Stimulated activated CD8-positive, alpha-beta memory T cell treated with anti-CD3 and anti-CD28 coated beads, Interleukin-4, amount 100 ng/mL, for 1 hour (primary cell): ENCODE results near the gene EMC8.
"Not testable (repeated sequence)": the region's sequence is repeated elsewhere in the genome, so short reads cannot be mapped to it uniquely, and the experiment has no call there.

ENCODE experiments used
- DNase-seq, 2 donors: peaks; one replicate each; pipeline ENCODE4 v3.0.0-alpha.2; 2020; ENCODE audit warnings: low read depth in 2 of 2, low spot score in 1 of 2

Gene EMC8

DNA sequence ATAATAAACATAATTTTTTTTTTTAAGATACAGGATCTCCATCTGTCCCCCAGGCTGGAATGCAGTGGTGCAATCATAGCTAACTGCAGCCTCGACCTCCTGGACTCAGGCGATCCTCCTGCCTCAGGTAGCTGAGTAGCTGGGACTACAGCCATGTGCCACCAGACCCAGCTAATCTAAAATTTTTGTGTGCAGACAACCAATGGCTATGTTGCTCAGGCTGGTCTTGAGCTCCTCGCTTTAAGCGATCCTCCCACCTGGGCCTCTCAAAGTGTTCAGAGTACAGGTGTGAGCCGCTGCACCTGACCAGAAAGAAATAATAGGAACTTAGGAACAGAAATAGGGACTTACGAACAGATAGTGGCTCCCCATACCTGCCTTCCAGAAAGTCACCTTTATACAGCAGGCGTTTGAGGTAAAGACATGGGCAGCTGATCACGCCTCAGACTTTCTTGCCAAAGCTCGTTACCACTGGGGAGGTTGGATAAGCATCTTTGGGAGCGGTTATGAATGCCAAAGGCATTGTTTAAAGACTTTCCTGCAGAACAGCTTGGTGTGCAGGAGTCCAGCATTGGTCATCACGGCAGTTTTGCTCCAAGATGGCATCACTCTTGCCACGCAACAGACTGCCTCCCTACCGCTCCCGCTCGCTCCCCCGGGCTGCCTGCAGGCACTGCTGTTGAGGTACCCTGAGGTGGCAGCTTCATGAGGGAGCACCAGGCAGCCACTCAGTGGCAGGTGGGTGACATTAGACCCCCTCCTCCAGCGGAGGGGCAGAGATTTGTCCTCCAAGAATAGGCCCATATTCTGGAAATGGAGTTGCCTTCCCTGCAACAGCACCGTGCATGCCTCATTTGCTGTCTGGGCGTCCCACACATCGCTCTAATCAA lies 13.7 kb upstream of the EMC8 start:
- DNase-seq: no peak

DNA sequence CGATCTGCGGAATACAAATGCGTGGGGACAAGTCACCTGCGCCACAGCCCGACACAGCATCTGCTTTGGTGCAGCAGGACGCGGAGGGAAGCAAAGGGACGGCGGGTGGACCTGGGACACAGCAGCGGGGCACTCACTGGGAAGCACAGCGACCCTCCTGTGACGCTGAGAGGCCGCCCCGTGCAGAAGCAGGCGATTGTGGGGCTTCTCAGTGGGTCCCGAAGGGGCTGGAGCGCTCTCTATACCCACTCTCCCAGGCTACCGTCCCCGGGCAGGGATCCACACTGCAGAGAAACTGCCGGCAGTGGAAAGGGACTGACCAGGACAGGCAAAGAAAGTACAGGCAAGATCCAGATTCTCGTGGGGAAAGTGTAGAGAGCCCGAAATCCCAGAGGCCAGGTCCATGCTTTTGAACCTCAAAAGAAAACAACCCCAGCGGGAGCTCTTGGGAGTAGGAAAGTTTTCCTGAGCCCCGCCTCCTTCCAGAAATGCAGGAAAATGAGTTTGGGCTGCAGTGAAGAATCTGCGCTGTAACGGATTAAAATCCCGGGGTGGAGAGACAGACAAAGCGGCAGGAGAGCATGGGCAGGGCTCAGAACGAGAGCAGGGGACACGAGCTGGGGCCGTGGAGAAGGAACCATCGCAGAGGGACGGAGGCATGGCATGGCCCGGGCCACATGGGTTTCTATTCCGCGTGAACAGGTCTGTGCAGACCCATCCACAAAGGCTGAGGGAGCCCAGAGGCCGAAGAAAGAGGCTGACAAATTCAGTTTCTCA lies 12.9 kb upstream of the EMC8 start:
- DNase-seq: no peak

DNA sequence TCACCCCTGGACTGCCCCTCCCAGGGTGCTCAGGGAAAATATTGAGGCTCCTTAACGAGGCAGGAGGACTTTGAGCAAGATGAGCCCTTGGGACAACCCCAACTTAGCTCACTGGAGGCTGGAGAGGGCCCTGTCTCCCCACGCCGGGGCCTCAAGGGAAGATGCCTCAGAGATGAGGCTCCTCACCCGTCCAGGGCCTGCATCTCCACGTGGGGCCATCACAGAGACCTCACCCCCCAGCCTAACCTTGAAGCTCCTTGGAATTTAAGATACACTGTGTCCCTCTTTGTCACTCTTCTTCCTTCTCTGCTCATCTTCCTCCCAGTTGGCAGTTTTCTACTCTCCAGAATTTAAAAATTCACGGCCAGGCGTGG lies 11.4 kb upstream of the EMC8 start:
- DNase-seq: no peak

DNA sequence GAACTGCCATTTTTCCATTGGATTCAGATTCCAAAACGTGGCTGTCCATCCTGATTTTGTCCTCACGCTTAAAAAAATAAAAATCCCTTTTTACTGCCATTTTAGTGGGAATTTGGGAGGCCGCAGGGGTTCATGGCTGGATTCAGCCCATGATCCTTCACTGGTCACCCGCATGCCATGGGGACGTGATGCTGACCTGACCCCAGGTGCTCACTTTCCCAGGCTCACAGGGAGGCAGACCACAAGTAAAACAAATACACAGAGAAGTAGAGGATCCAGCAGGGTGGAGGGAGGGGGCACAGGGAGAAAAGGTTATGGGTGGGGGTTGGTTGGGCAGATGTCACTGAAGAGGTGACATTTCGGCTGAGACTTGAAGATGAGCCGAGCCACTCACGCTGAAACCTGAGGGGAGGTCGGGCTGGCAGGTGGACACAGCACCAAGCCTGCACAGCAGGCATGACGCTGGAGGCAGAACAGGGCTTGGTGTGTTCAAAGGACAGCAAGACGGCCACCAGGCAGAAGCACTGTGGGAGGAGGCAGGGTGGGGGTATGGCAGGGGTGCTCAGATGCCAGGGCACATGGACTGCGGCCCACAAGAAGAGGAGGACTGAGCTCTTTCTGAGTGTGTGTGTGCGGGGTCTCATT lies 10.9 kb upstream of the EMC8 start:
- no peak for DNase-seq

DNA sequence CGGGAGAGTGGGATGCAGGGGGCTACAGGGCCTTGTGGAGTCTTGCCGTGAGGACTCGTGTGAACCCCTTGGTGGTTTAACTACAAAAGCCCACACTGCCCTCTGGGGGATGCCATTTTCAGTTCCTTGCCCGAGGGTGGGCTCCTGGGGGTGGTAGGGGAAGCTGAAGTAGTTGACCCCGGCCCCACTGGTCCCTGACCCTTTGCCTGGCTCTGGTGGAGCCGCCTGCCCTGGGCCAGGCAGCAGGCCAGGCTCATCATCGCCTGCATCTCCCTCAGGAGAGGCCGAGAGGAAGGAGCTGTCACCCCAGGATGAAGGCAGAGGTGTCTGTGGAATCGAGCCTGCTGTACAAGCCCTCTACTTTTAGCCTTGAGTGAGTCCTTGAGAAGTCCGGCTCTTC lies 10.3 kb upstream of the EMC8 start:
- no peak for DNase-seq

DNA sequence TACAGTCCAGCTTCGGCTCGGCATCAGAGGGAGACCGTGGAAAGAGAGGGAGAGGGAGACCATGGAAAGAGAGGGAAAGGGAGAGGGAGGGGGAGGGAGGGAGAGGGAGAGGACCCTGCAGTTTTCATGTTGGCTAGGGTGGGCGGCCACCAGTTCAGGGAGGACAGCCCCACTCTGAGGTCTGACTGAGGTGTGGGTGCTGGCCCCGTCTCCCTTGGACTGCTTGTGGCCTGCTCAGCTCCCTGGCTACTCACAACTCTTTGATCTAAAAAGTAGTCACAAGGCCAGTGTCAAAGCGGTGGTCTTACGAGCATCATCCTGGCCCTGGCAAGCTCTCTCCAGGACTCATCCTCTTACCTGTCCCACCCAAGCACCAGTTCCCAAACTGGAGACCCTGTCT lies 9.6 kb upstream of the EMC8 start:
- no peak for DNase-seq

DNA sequence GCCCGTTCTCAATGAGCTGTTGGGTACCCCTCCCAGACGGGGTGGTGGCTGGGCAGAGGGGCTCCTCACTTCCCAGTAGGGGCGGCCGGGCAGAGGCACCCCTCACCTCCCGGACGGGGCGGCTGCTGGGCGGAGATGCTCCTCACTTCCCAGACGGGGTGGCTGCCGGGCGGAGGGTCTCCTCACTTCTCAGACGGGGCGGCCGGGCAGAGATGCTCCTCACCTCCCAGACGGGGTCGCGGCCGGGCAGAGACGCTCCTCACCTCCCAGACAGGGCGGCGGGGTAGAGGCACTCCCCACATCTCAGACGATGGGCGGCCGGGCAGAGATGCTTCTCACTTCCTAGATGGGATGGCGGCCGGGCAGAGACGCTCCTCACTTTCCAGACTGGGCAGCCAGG lies 8.8 kb upstream of the EMC8 start:
- DNase-seq: not testable (repeated sequence)

DNA sequence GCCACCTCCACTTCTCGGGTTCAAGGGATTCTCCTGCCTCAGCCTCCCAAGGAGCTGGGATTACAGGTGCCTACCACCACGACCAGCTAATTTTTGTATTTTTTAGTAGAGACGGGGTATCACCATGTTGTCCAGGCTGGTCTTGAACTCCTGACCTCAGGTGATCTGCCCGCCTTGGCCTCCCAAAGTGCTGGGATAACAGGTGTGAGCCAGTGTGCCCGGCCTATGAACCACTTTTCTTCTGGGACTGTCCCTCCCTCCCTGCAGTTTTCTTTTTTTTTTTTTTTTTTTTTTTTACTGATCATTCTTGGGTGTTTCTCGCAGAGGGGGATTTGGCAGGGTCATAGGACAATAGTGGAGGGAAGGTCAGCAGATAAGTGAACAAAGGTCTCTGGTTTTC lies 8.0 kb upstream of the EMC8 start:
- DNase-seq: not testable (repeated sequence)

DNA sequence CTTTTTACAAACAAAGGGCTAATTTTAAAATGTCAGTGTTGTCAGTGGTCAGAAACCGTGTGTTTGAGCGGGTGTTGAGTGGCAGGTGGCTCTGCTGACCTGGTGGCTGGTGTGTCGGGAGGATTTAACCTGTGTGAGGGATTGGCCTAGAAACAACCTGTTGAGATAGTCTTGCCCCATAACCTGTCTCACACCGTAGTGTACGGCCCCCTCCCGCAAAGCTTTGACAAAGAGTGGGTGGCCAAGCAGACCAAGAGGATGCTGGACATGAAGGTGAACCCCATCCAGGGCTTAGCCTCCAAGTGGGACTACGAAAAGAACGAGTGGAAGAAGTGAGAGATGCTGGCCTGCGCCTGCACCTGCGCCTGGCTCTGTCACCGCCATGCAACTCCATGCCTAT lies 7.2 kb upstream of the EMC8 start:
- DNase-seq: no peak

DNA sequence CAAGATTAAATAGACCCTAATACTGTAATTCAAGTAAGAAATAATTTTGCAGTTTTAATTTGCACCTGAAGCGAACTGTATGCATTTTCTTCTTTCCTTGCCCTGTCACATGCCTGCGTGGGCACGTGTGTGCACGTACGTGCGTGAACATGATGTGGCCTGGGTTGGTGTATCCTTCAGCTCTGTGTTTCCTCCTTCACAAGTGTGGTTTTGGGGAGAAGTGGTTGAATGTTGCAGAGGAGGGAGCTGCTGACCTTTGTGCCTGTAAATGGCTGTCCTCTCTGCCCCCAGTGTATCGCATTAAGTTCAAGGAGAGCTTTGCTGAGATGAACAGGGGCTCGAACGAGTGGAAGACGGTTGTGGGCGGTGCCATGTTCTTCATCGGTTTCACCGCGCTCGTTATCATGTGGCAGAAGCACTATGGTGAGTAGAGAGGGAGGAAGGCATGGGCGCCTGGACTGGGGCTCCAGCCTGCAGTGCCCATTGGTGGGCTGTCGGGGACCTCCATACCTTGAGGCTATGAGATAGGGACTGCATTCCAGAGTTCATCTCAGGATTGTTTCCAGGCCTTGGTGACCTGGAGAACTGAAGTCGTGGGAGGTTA lies 6.2 kb upstream of the EMC8 start:
- no peak for DNase-seq

DNA sequence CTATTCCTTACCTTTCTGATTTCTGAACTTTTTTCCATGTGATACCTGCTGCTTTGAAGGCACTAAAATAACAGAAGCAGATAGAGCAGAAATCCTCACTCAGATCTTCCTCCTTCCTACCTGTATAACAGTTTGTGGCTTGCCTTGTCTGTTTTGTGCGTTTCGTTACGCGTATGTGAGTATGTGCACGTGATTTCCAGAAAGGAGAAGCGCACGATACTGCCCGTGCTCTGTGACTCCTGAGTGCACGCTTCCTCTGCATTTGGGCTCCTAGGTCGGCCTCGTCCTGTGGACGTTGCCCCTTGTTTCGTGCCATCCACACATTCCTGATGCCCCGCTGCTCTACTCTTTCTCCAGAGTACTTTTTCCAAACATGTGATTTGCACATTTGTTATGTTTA lies 4.2 kb upstream of the EMC8 start:
- no peak for DNase-seq

DNA sequence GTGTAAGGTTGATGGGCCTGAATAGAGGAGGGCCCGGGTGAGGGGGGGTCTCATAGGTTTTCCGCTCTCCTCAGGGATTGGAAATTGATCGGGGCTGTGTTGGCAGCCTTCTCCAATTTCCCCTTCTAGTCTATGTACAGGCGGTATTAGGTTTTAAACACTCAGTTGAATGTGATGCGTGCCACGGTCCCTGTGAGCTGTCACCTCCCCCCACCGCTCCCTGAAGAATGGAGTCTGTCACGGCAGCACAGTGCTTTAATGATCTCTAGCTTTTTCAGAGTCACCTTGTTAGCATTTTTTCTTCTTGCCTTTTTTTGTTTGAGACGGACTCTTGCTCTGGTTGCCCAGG lies 951 bp upstream of the EMC8 start:
- DNase-seq: no peak

DNA sequence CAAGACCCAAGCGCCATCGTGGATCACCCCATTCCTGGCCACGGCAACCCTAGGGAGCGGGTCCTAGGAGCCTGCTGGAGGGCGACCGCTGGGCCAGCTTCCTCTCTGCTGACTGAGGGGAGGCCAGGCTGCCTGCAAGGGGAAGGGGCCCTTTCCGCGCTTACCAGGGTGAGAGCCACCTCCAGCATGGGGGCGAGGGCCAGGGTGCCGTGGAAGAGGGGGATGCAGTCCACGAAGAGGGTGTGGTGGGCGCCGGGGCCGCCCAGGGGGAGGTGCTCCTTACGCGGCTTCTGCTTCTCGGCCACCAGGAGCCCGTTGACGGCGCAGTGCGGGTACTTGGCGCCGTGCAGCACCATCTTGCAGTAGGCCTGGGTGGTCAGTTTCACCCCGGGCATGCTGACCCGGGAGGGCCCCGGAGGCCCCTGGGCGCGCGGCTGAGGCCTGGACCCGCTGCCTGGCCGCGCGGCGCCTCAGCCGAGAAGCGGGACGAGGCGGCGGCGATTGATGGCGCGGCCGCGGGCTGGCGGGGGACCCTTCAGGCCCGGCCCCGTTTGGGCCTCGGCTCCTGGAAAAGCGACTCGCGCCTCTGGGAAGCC lies 345 bp downstream of the EMC8 start:
- no peak for DNase-seq

DNA sequence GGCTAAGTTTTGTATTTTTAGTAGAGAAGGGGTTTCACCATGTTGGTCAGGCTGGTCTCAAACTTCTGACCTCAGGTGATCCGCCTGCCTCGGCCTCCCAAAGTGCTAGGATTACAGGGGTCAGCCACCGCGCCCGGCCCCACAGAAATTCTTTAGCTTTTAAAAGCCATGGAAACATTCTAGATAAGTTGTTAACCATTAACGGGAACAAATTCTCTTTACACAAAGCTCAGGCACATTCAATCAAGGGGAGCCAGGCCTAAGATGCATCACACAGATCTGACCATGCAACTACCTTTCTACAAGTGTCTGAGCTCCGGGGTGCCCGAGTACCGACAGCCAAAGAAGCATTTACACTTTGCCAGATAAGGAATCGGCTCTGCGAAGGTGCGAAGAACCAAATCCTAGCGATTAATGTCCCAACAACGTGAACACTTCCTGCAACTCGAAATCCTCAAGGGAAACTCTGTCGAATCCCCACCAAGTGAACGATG lies 1.0 kb downstream of the EMC8 start:
- no peak for DNase-seq

DNA sequence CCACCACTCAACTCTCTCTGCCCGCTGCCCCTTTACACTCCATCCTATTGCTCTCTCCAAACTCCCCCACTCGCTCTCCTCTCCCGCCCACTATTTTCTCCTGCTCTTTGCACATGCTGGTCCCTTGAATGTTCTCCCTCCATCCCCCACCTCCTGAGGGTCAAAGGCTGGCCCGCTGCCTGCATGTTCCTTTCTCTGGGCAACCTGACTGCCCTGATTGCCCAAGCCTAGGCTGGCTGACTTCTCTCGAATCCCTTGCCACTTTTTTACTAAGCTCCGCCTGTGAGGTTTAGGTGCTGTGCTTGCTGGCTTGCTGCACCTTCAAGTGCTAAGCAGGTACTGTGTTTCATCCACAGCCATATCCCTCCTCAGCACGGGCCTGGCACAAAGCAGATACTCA lies 2.7 kb downstream of the EMC8 start:
- DNase-seq: no peak

DNA sequence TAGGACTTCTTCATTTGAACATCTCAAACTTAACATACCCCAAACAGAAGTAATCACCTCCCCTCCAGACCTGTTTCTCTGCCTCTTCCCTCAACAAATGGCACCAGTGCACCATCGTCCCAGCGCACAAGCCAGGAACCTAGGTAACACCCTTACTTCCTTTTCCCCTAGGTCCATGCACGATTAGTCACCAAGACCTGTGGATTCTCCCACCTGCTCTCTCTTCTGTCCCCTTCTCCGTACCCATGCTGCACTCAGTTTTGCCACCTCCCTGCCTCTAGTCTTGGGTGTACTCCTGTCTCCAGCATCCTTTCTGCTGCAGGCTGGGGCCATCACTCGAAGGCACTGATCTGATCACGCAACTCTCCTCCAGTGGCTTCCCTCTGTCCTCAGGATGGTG lies 3.2 kb downstream of the EMC8 start:
- no peak for DNase-seq

DNA sequence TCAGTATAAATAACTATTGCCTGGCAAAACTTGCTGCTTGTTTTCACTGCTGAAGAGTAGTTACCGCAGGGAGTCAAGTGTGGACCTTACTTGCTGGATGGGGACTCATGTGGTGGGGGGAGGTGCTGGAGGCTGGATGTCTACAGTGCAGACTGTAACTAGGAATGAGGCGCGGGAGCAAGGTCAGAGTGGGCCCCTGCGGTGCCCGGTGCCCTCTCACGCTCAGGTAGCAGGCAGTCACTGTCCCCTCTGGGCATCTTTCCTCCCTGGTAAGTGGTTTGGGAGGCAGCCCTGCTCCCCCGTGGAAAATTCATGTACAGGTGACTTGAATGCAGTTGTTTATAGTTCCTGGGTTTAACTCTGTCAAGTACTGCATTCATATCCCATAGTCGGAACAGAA lies 4.6 kb downstream of the EMC8 start:
- no peak for DNase-seq

DNA sequence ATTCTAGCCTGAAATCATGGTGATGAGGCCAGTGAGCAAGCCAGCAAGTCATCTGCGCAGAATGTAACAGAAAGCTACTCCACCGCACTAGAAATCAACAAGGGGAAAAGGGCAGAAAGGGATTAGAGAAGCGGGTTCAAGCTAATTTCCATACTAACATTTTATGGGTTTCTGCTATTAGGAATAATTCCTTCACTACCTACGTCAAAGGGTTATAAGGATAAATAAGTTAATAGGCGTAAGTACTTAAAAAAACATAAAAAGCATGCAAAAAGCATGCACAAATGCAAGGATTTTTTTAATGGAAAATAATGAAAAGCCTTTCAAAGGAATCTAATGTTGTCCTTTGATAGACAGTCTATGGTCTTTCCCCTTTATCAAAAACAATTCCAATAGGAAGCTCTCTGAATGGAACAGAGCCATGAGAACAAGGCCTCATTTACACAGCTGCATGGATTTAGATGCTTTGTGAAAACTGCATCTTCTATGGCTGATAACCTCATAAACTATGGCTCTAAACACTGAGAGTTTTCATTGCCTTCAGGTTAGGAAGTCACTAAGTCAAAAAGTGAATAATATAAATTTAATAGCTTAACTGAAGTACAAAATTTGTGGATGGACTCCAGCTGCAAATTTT lies 5.6 kb downstream of the EMC8 start:
- no peak for DNase-seq

DNA sequence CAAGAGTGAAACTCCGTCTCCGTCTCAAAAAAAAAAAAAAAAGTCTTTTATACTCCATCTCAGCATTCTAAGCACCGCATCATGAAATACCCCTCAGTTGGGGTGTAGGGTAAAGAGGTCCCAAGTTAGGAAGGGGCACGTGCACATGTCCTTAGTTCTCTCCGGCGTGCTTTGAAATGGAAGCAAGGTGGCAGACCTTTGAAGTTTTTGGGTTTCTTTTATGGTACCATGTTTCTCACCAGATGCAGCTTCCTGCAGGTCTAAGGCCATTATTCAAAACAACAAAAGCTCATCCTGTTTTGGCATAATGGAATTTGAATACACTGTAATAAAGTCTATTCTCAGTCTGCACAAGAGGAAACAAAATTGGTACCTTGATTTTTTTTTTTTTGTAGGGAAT lies 9.6 kb downstream of the EMC8 start:
- DNase-seq: no peak

DNA sequence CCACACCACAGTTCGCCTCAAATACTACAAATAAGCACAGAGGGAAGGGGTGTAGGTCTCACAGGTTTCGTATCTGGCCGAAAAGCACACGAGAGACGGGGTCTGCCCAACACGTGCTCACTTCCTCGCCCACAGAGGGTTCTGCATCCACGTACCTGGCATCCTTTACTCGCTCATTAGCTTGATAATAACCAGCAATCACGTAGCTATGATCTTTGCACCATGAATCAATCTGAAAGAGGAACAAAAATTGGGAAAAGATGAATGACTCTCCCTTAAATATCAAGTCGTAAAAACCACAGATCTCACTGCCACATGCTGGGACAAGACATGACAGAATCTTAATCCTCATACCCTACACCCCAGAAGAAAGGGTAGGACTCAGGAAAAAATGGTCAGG lies 10.5 kb downstream of the EMC8 start:
- no peak for DNase-seq

DNA sequence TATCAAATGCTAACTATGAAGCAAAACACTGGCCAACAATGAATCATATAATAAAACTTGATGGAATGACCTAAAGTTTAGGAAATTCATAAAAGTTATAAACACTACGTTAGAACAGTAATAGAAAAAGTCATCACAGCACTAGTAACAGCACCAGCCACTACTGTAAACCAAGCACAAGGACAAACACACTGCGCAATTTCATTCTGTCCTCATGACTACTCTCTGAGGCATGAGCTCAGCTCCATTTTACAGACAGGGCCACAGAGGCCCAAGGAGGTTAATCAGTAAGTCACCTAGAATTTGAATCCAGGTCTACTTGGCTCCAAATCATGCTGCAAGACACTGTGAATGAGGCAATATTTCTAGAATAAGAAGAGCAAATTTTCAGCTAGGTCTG lies 13.4 kb downstream of the EMC8 start:
- DNase-seq: no peak
